Measurements from ENCODE around the gene PPM1J. TPM values are rescaled to one million over a fixed set of nuclear protein-coding genes. Genes with fewer than 3 reads are reported as not detected.

Gene PPM1J
- polyA plus RNA-seq, 3 donors: 0.28 to 0.75 (median 0.69) TPM

- TF ChIP-seq, protein P1, sequence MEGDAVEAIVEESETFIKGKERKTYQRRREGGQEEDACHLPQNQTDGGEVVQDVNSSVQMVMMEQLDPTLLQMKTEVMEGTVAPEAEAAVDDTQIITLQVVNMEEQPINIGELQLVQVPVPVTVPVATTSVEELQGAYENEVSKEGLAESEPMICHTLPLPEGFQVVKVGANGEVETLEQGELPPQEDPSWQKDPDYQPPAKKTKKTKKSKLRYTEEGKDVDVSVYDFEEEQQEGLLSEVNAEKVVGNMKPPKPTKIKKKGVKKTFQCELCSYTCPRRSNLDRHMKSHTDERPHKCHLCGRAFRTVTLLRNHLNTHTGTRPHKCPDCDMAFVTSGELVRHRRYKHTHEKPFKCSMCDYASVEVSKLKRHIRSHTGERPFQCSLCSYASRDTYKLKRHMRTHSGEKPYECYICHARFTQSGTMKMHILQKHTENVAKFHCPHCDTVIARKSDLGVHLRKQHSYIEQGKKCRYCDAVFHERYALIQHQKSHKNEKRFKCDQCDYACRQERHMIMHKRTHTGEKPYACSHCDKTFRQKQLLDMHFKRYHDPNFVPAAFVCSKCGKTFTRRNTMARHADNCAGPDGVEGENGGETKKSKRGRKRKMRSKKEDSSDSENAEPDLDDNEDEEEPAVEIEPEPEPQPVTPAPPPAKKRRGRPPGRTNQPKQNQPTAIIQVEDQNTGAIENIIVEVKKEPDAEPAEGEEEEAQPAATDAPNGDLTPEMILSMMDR (IDR thresholded peaks at IDR 0.05): no peak
- Mint-ChIP-seq H3K36me3 (peaks cover 0 to 3% of the 10 kb centered on the region in 2 donors), H3K9me3 (peaks cover 0 to 17% (median 10%) of the 10 kb centered on the region in 7 donors), H3K27me3 (ENCODE audit: low read depth in 3 of 3) (peaks cover 39 to 64% (median 39%) of the 10 kb centered on the region in 3 donors), H3K4me3 (peak overlapping the region in 1 of 2 donors; percentile 65), H3K27ac (no peak overlapping the region), H3K4me1 (peaks cover 7% of the 10 kb centered on the region)
- Histone ChIP-seq H4K20me1 (ENCODE audit: insufficient read depth, low read length) (no peaks in the 10 kb centered on the region), H3K27ac (ENCODE audit: low read depth in 1 of 2, low read length in 2 of 2) (no peak overlapping the region), H3K36me3 (replicated peaks in 1 of 2; ENCODE audit: control insufficient read depth in 1 of 2, insufficient read depth in 2 of 2, low read length in 2 of 2) (no peaks in the 10 kb centered on the region), H3K9ac (ENCODE audit: insufficient read depth, low read length, poor library complexity, severe bottlenecking) (no peak overlapping the region), H2AFZ (ENCODE audit: insufficient read depth, low read depth, low read length, poor library complexity, severe bottlenecking) (no peak overlapping the region), H3K9me3 (replicated peaks in 1 of 2; ENCODE audit: control insufficient read depth in 1 of 2, insufficient read depth in 1 of 2, low read length in 2 of 2) (peaks cover 3 to 14% of the 10 kb centered on the region in 2 donors), H3K79me2 (ENCODE audit: insufficient read depth, low read length) (no peaks in the 10 kb centered on the region), H3K27me3 (ENCODE audit: control insufficient read depth in 2 of 2, insufficient read depth in 2 of 2, low read length in 2 of 2) (peaks cover 20 to 50% of the 10 kb centered on the region in 2 donors), H3K4me2 (replicated peaks; ENCODE audit: extremely low read depth, low read length, poor library complexity, severe bottlenecking) (no peak overlapping the region), H3K4me1 (ENCODE audit: control insufficient read depth in 1 of 2, insufficient read depth in 2 of 2, low read length in 2 of 2) (peaks cover 4 to 5% of the 10 kb centered on the region in 2 donors), H3K4me3 (replicated peaks in 1 of 3; ENCODE audit: low read depth in 2 of 3, low read length in 3 of 3) (no peak overlapping the region)
- 98% methylated on average over 7 of the region's 12 CpGs for WGBS (ENCODE audit: insufficient coverage)
- intact Hi-C loops (cut with micrococcal nuclease): no loop called here
- DNase-seq: no peak
Measured at GRCh38 chr1:112748396-112748795, 33.3 kb upstream of the PPM1J start.

DNA sequence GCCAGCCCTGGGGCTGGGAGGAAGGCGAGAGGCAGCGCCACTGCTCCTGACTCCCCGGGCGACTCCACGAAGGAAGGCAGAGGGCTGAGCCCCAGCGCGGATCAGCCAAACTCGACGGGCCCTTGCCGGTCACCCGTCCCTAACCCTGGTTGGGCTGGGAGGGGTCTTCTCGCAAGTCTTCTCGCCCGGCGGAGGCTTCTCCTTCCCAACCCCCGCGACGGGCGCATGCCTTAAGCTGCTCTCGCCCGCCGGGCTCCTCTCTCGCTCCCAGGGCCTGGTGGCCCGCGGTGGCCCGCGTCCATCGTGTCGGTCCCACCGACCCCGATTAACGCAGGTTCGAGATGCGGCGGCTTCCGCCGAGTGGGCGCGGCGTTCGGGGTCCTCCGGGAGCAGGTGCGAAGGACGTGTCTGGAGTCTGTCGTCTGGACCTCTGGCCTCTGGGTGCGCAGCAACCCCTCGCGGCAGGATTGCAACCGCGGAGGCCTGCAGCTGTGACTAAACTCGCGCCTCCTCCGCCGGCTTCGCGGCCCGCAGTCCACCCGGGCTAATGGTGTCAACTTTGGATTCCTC, 29.0 kb upstream of the PPM1J start:
- H3K27ac ChIP-seq (ENCODE audit: low read depth in 1 of 2, low read length in 2 of 2): no peak overlapping the region
- DNase-seq: no peak
- H3K79me2 ChIP-seq (ENCODE audit: insufficient read depth, low read length): no peaks in the 10 kb centered on the region
- peaks cover 7 to 18% of the 10 kb centered on the region in 2 donors for H3K9me3 ChIP-seq (replicated peaks in 1 of 2; ENCODE audit: control insufficient read depth in 1 of 2, insufficient read depth in 1 of 2, low read length in 2 of 2)
- H4K20me1 ChIP-seq (ENCODE audit: insufficient read depth, low read length): no peaks in the 10 kb centered on the region
- H3K4me2 ChIP-seq (replicated peaks; ENCODE audit: extremely low read depth, low read length, poor library complexity, severe bottlenecking): peak overlapping the region; percentile 4
- Mint-ChIP-seq H3K27ac (no peak overlapping the region), H3K4me3 (peak overlapping the region in 1 of 2 donors; percentile 80), H3K4me1 (peaks cover 11% of the 10 kb centered on the region), H3K36me3 (peaks cover 5% of the 10 kb centered on the region in 2 donors), H3K27me3 (ENCODE audit: low read depth in 3 of 3) (peaks cover 70 to 85% (median 73%) of the 10 kb centered on the region in 3 donors), H3K9me3 (peaks cover 0 to 24% (median 19%) of the 10 kb centered on the region in 7 donors)
- H3K4me1 ChIP-seq (ENCODE audit: control insufficient read depth in 1 of 2, insufficient read depth in 2 of 2, low read length in 2 of 2): peaks cover 4 to 5% of the 10 kb centered on the region in 2 donors
- H3K27me3 ChIP-seq (ENCODE audit: control insufficient read depth in 2 of 2, insufficient read depth in 2 of 2, low read length in 2 of 2): peaks cover 35 to 83% of the 10 kb centered on the region in 2 donors
- peak overlapping the region; percentile 50 for H2AFZ ChIP-seq (ENCODE audit: insufficient read depth, low read depth, low read length, poor library complexity, severe bottlenecking)
- WGBS (ENCODE audit: insufficient coverage): 5% methylated on average over 58 of the region's 58 CpGs
- TF ChIP-seq, protein P1 (IDR thresholded peaks at IDR 0.05): no peak
- H3K9ac ChIP-seq (ENCODE audit: insufficient read depth, low read length, poor library complexity, severe bottlenecking): no peak overlapping the region
- intact Hi-C loops (cut with micrococcal nuclease): no loop called here
- no peak overlapping the region for H3K4me3 ChIP-seq (replicated peaks in 1 of 3; ENCODE audit: low read depth in 2 of 3, low read length in 3 of 3)
- H3K36me3 ChIP-seq (replicated peaks in 1 of 2; ENCODE audit: control insufficient read depth in 1 of 2, insufficient read depth in 2 of 2, low read length in 2 of 2): no peaks in the 10 kb centered on the region
